ENCODE data around the gene VSX1.

VSX1 gene

DNA sequence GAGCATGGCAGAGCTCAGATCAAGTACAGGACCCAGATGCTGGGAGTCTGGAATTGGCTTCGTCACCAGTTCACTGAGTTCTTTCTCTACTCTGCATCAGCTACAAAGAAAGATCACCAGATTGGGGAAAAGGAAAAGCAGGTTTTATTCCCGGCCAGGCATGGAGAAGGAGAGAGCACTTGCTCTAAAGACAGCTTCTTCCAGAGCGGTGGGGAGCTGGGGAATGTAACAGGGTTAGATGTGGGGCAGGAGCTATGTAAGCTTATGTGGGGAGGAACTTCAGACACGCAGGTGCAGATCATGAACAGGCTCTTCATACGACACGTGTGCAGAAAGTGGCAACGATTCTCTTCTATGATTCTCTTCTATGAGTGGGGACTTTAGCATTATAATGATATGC lies 19.1 kb downstream of the VSX1 start:
- H3K4me1 ChIP-seq (ENCODE audit: control insufficient read depth, low read depth, low read length): no peaks in the 10 kb centered on the region
- no peaks in the 10 kb centered on the region for H3K36me3 ChIP-seq (ENCODE audit: control insufficient read depth, low read depth, low read length)
- H3K9me3 ChIP-seq (ENCODE audit: control insufficient read depth, low read depth, low read length): no peaks in the 10 kb centered on the region
- H3K27ac ChIP-seq (ENCODE audit: low read length): no peak overlapping the region
- H3K9ac ChIP-seq (ENCODE audit: low read length): no peak overlapping the region
- no peak overlapping the region for H3K4me3 ChIP-seq (ENCODE audit: low read length)
- H3K27me3 ChIP-seq (ENCODE audit: control insufficient read depth, insufficient read depth, low read length): peaks cover 60% of the 10 kb centered on the region

DNA sequence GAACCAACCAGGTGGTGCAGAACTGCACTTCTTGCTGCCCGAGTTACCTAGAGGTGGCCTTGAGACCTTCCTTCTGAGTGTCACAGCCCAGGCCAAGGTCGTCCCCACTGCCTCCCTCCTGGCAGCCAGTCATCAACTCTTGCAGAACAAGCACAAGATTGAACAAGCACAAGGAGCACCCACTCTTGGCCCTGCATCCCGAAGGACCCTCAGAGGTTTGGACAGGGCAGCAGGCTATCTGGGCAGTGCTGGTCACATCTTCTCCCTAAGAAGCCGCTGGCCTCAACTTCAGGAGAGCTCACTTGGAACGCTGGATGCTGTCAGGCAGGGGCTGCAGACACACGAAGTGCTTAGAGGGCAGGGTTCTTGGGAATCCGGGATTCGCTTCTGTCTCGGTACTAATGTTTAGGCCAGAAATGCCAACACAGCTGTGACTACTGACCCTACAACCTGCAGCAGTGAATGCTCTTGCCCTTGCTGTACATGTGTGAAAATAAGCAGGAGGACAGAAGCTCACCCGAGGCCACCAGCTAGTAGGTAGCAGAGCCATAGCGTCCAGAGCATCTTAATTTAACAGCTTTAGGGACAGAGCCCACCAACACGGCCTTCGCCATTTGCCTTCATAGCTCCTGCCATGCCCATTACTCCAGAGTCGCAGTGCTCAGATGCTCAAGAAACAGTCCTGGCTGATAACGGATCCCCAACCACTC lies 20.0 kb downstream of the VSX1 start:
- Histone ChIP-seq H3K9me3 (ENCODE audit: control insufficient read depth, low read depth, low read length) (no peaks in the 10 kb centered on the region), H3K36me3 (ENCODE audit: control insufficient read depth, low read depth, low read length) (no peaks in the 10 kb centered on the region), H3K9ac (ENCODE audit: low read length) (no peak overlapping the region), H3K27me3 (ENCODE audit: control insufficient read depth, insufficient read depth, low read length) (peaks cover 69% of the 10 kb centered on the region), H3K27ac (ENCODE audit: low read length) (no peak overlapping the region), H3K4me1 (ENCODE audit: control insufficient read depth, low read depth, low read length) (no peaks in the 10 kb centered on the region), H3K4me3 (ENCODE audit: low read length) (no peak overlapping the region)

DNA sequence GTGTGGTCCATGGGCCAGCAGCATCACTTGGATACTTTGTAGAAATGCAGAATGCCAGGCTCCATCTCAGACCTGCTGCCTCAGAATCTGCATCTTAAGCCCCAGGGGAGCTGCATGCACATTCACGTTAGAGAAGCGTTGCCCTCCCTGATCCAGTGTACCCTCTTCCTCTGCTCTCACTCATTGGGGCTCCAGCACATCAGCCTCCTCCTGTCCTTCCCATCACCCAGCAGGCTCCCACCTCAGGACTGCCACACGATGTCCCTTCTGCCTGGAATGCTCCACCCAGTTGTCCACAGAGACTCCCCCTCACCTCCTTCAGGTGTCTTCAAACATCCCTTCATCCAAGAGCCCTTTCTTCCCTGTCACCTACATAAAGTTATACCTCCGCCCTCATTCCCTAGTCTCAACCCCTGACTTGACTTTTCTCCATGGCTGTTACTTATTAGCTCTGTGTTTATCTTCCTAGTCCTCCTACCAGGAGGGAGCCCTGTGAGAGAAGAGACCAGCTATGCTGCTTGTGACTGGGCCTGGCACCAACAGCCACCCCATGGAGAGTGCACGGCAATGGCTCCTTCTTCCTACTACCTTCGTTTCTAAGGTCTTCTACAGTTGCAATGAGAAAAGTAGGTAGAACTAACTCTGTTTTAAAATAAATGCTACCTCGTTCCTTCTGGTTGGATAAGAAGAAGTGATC lies 20.7 kb downstream of the VSX1 start:
- H3K36me3 ChIP-seq (ENCODE audit: control insufficient read depth, low read depth, low read length): no peaks in the 10 kb centered on the region
- H3K27ac ChIP-seq (ENCODE audit: low read length): no peak overlapping the region
- H3K9ac ChIP-seq (ENCODE audit: low read length): no peak overlapping the region
- H3K4me3 ChIP-seq (ENCODE audit: low read length): no peak overlapping the region
- no peaks in the 10 kb centered on the region for H3K9me3 ChIP-seq (ENCODE audit: control insufficient read depth, low read depth, low read length)
- no peaks in the 10 kb centered on the region for H3K4me1 ChIP-seq (ENCODE audit: control insufficient read depth, low read depth, low read length)
- peaks cover 74% of the 10 kb centered on the region for H3K27me3 ChIP-seq (ENCODE audit: control insufficient read depth, insufficient read depth, low read length)

DNA sequence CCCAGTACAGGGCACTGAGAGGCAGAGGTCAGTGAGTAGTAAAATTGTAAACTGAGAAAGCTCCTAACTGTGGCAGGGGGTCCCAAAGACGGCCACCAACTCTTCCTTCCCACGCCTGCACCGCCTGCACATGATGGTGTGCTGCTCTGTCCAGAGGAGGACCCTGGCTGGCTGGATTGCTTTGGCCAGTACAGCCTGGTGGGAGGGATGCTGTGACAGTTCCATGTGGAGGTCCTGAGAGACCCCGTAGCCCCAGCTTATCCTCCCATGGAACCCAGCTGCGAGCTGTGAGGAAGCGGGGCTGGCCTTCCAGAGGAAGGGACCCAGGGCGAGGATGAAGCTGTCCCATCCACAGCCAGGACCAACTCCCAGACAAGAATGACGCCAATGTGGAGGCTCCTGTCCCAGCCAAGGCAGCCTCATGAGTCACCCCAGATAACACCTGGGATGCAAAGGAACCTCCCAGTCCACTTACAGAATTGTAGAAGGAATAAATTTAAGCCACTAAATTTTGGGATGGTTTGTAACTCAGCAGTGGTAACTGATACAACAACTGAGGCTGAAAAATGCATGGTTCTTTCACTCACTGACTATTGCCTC lies 22.0 kb downstream of the VSX1 start:
- H3K9me3 ChIP-seq (ENCODE audit: control insufficient read depth, low read depth, low read length): no peaks in the 10 kb centered on the region
- H3K27me3 ChIP-seq (ENCODE audit: control insufficient read depth, insufficient read depth, low read length): peaks cover 77% of the 10 kb centered on the region
- H3K9ac ChIP-seq (ENCODE audit: low read length): no peak overlapping the region
- H3K4me3 ChIP-seq (ENCODE audit: low read length): no peak overlapping the region
- no peaks in the 10 kb centered on the region for H3K4me1 ChIP-seq (ENCODE audit: control insufficient read depth, low read depth, low read length)
- no peaks in the 10 kb centered on the region for H3K36me3 ChIP-seq (ENCODE audit: control insufficient read depth, low read depth, low read length)
- no peak overlapping the region for H3K27ac ChIP-seq (ENCODE audit: low read length)

DNA sequence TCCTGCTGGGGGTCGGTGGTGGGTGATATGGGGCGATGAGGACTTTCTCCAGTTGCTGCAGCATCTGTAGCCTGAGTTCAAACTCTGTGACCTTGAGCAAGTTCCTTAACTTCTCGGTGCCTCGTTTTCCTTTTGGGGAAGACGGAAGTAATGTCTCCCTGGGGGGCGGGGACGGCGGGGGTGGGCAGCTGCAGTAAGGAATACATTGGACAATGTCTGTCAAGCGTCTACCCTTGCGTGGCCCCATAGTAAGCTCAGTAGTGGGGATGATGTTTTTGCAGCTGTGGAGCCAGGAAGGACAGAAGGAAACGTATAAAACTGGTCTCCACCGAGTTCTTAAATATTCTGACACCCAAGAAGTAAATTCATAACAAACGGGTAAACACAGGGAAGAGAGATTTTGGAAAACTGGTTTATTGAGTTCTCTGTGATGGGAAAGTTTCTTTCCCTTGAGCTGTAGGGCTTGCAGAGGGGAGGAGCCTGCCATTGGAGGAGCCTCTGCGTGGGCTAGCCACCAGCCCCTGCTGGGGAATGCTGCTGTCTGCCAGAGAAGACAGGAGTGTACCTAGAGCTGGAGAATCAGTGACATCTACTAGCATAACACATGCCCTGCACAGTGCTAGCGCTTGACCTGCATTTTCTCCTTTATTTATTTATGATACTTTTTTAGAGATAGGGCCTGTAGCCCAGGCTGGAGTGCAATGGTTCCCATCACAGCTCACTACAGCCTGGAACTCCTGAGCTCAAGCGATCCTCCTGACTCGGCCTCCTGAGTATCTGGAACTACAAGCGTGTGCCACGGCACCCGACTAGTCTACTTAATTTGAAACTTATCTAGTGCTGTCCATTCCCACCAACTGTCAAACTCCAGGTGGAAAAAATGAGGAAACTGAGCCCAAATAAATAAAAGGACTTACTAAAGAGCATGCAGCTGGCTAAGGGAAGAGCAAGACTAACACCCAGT lies 22.8 kb downstream of the VSX1 start:
- no peaks in the 10 kb centered on the region for H3K4me1 ChIP-seq (ENCODE audit: control insufficient read depth, low read depth, low read length)
- H3K27me3 ChIP-seq (ENCODE audit: control insufficient read depth, insufficient read depth, low read length): peaks cover 84% of the 10 kb centered on the region
- H3K9me3 ChIP-seq (ENCODE audit: control insufficient read depth, low read depth, low read length): no peaks in the 10 kb centered on the region
- no peaks in the 10 kb centered on the region for H3K36me3 ChIP-seq (ENCODE audit: control insufficient read depth, low read depth, low read length)
- no peak overlapping the region for H3K9ac ChIP-seq (ENCODE audit: low read length)
- H3K27ac ChIP-seq (ENCODE audit: low read length): no peak overlapping the region
- H3K4me3 ChIP-seq (ENCODE audit: low read length): no peak overlapping the region

DNA sequence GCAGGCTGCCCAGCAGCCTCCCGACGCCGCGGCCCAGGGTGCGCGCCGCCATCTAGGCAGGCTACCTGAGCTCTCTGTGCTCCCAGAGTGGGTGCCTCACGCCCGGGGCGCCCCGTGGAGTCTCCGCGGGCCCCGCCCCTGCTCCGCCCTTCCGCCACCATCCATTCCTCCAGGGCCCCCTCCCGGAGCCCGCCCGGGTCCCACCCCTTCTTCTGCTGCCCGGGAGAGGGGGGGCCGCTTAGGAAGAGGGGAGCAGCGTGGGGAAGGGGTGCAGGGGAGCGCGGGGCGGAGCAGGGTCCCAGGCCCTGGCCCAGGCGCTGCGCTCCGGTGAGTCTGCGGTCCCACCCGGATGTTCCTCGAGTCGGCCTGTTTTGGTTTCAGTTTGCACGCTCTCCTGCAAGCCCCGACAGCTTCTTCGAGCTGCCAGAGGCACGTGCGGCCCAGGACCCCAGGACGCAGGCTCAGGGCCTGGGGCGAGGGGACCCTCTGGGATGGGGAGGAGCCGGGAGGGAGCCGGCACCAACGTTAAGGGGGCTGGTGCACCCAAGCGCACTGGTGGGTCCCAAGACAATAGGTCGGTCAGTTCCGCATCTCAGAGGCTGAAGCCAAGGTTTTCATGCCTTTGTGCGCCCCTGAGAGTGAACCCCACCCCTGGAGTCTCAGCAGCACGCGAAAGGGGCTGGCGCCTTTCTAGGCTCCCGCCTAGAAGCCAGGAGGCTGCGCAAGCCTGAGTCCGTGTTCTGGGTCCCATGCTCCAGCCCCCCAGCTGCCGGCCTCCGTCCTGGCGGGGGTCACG lies 23.7 kb downstream of the VSX1 start, which contains the start of gene ACSS1:
ACSS1 (minus strand) TSS at position 89 of the 796 bp plus-strand sequence; CDS start at position 52, 37 bp downstream.
- Histone ChIP-seq H3K9me3 (ENCODE audit: control insufficient read depth, low read depth, low read length) (no peaks in the 10 kb centered on the region), H3K9ac (ENCODE audit: low read length) (no peak within 1 kb of the TSS), H3K4me1 (ENCODE audit: control insufficient read depth, low read depth, low read length) (no peaks in the 10 kb centered on the region), H3K27me3 (ENCODE audit: control insufficient read depth, insufficient read depth, low read length) (peaks cover 86% of the 10 kb centered on the region), H3K27ac (ENCODE audit: low read length) (no peak within 1 kb of the TSS), H3K4me3 (ENCODE audit: low read length) (peak within 1 kb of the TSS; percentile 55), H3K36me3 (ENCODE audit: control insufficient read depth, low read depth, low read length) (no peaks in the 10 kb centered on the region)

DNA sequence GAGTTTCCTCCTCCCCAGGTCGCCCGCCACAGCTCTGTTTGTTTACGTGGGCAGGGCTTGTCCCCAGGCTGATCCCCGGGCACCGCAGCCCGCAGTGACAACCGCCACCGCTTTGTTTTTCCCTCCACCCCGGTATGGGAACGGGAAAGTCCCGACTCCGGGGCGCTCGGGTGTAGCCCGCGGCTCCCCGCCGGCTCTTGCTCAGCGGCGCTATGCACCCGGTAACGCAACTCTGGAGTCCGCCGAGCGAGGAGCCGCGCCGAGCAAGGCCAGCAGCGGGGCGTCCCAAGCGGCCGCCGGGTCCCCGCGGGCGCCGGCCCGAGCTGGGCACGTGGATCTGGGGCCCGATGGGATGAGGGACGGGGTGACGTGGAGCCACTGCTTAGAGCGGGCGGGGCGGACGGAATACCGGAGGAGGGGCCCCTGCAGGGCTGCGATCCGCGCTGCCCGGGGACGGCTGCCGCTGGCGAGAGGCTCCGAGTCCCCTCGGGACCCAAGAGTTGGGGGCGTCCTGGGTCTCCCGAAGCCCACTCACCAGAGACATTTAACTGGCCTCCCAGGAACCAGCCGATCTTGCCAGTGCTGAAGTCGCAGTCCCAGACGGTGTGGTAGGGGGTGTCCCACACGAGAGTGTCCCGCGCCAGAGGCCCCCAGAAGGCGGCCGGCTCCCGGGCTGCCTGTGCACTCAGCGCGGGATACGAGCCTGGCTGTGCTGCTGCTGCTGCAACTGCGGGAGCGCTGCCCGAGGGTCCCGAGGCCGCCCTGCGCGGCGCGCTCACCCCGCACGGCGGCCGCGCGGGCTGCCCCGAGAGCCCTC lies 24.5 kb downstream of the VSX1 start:
- H3K4me3 ChIP-seq (ENCODE audit: low read length): peak overlapping the region; percentile 55
- no peaks in the 10 kb centered on the region for H3K4me1 ChIP-seq (ENCODE audit: control insufficient read depth, low read depth, low read length)
- no peak overlapping the region for H3K9ac ChIP-seq (ENCODE audit: low read length)
- no peak overlapping the region for H3K27ac ChIP-seq (ENCODE audit: low read length)
- H3K27me3 ChIP-seq (ENCODE audit: control insufficient read depth, insufficient read depth, low read length): peaks cover 83% of the 10 kb centered on the region
- H3K36me3 ChIP-seq (ENCODE audit: control insufficient read depth, low read depth, low read length): no peaks in the 10 kb centered on the region
- H3K9me3 ChIP-seq (ENCODE audit: control insufficient read depth, low read depth, low read length): no peaks in the 10 kb centered on the region

DNA sequence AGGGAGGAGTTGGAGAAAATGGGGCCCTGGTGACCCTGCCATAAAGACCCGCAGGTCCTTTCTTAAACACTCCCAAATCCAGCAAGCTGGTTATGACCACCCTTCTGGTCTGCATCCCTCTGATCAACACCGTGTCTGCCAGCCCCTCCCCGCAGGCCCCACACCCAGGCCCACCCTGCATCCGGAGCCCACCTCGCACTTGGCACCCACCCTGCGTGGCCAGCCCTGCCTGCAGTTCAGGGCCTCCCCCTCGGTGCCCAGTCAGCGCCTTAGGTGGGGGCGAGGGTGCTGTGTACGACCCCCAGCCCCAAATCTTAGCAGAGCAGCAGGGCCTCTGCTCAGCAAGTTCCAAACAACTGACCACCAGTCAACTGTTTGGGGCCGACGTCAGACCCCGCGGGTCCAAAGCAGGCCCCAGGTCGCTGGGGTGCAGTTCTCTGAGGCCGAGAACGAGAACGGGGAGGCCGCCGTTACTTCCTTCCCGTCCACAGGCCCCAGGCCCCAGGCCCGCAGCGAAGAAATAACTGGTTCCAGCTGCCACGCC lies 25.2 kb downstream of the VSX1 start:
- Histone ChIP-seq H3K36me3 (ENCODE audit: control insufficient read depth, low read depth, low read length) (no peaks in the 10 kb centered on the region), H3K27me3 (ENCODE audit: control insufficient read depth, insufficient read depth, low read length) (peaks cover 79% of the 10 kb centered on the region), H3K9me3 (ENCODE audit: control insufficient read depth, low read depth, low read length) (no peaks in the 10 kb centered on the region), H3K9ac (ENCODE audit: low read length) (no peak overlapping the region), H3K4me3 (ENCODE audit: low read length) (peak overlapping the region; percentile 55), H3K27ac (ENCODE audit: low read length) (no peak overlapping the region), H3K4me1 (ENCODE audit: control insufficient read depth, low read depth, low read length) (no peaks in the 10 kb centered on the region)

DNA sequence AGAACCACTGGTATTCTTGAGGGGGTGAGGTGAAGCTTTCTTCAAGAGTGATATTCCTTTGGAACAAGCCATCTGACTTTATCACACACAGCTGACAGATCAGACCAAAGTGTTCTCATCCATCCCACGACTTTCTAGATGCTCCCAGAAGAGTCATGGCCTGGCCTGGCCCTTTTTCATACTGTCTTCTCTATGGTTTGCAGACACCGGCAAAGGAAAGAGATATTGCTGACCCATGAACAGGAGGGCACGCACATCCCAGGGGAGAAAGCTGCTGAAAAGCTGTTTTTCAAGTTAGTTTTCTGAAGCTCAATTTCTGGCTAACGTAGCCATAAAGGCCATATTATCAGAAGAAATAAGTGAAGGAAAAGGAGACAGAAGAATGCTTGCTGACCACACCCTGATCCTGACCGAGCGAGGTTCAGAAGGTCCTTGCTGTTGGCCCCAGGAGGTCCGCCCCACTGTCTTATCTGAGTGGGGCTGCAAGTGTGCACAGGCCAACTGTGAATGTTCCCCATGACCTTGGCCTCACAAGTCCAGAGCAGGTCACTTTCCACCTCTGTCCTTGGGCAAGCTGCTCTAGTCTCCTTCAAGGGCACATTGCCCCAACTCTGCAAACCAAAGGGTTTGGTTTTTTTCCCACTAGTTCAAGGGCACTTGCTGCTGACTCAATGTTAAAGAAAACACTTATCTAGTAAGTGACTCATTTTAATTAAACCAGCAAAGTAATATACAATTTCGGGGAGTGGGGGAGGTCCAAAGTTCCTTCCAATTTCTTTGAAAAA lies 26.0 kb downstream of the VSX1 start:
- H3K4me1 ChIP-seq (ENCODE audit: control insufficient read depth, low read depth, low read length): no peaks in the 10 kb centered on the region
- H3K27me3 ChIP-seq (ENCODE audit: control insufficient read depth, insufficient read depth, low read length): peaks cover 70% of the 10 kb centered on the region
- H3K4me3 ChIP-seq (ENCODE audit: low read length): no peak overlapping the region

More for the DNA sequence above, 26.0 kb downstream of the VSX1 start:
- Histone ChIP-seq H3K9me3 (ENCODE audit: control insufficient read depth, low read depth, low read length) (no peaks in the 10 kb centered on the region), H3K36me3 (ENCODE audit: control insufficient read depth, low read depth, low read length) (no peaks in the 10 kb centered on the region), H3K9ac (ENCODE audit: low read length) (no peak overlapping the region), H3K27ac (ENCODE audit: low read length) (no peak overlapping the region)
